Heart right ventricle (tissue), 16 donors: ENCODE measurements around the gene CRACR2A. TPM values are rescaled to one million over a fixed set of nuclear protein-coding genes. Genes with fewer than 3 reads are reported as not detected.

ENCODE experiments used
- ATAC-seq, 8 donors: fragments of 200-7000 bp; cut with Tn5 transposase; one replicate each; pipeline ENCODE4 v1.9.1; 2020; ENCODE audit warnings: mild to moderate bottlenecking in 8 of 8, moderate library complexity in 8 of 8, moderate number of reproducible peaks in 1 of 8
- DNase-seq, 2 donors: peaks; one replicate each; pipeline ENCODE4 v3.0.0-alpha.2; 2020
- H3K27ac ChIP-seq, 10 donors: fragments of 200-600 bp; sonication (generic) in 2 of 10; one replicate each; pipeline versions ENCODE4 v1.5.0 to v1.8.0; 2020 to 2022; ENCODE audit warnings: mild to moderate bottlenecking in 3 of 10
- H3K27me3 ChIP-seq, 7 donors: fragments of 200-600 bp; one replicate each; pipeline ENCODE4 v1.8.0; 2021 to 2022; ENCODE audit warnings: mild to moderate bottlenecking in 2 of 7
- H3K36me3 ChIP-seq, 9 donors: fragments of 200-600 bp; sonication (generic) in 1 of 9; one replicate each; pipeline versions ENCODE4 v1.5.0 to v1.8.0; 2020 to 2022; ENCODE audit warnings: mild to moderate bottlenecking in 2 of 9
- H3K4me1 ChIP-seq, 9 donors: fragments of 200-600 bp; sonication (generic) in 1 of 9; one replicate each; pipeline versions ENCODE4 v1.5.0 to v1.8.0; 2020 to 2022; ENCODE audit warnings: mild to moderate bottlenecking in 4 of 9
- H3K4me3 ChIP-seq, 10 donors: fragments of 200-600 bp; sonication (generic) in 2 of 10; one replicate each; pipeline versions ENCODE4 v1.5.0 to v1.8.0; 2020 to 2022; ENCODE audit warnings: mild to moderate bottlenecking in 7 of 10, moderate library complexity in 2 of 10
- H3K9me3 ChIP-seq, 11 donors: fragments of 200-600 bp in 10 of 11; sonication (generic) in 2 of 11; one replicate each; pipeline versions ENCODE4 v1.5.0 to v1.8.0; 2013 to 2022; ENCODE audit warnings: mild to moderate bottlenecking in 2 of 11, control low read depth in 1 of 11, moderate library complexity in 1 of 11
- CTCF ChIP-seq, 9 donors: fragments of 200-600 bp; sonication (generic) in 2 of 9; IDR thresholded peaks; one replicate each; pipeline versions ENCODE4 v1.5.0 to v1.8.0; 2021 to 2022; ENCODE audit warnings: antibody characterized with exemption in 9 of 9, mild to moderate bottlenecking in 5 of 9, moderate library complexity in 1 of 9
- WGBS, 2 donors: extraction: QIAGEN DNeasy Blood & Tissue Kit; methylation state at CpG; one replicate each; pipeline ENCODE4 v1.1.7; 2013; ENCODE audit warnings: inconsistent platforms in 1 of 2; 5-methylcytosine and 5-hydroxymethylcytosine counted together
- intact Hi-C, 10 donors: fragments of 100-400 bp; cut with DNase I; formaldehyde crosslinking; loops; one replicate each; pipeline versions ENCODE4 v1.11.1 to v1.14.2; 2022
- long read RNA-seq, 3 donors: library from polyadenylated mRNA; unstranded; transcript quantifications; one replicate each; pipeline ENCODE4 v2.0.0, GENCODE V29; 2020 to 2021
- polyA plus RNA-seq, 2 donors: library from polyadenylated mRNA; stranded (reverse); fragments of 200-250 nt; gene quantifications; one replicate each; pipeline ENCODE4 v1.2.3, GENCODE V29; 2013
- total RNA-seq, 10 donors: library from RNA; stranded (reverse); fragmentation: NEBNext Ultra II Directional in 3 of 10; extraction: Animal tissue kit (Norgen Biotek cat#: 25700) in 3 of 10; gene quantifications; one replicate each; pipeline versions ENCODE4 v1.2.1 to v1.2.4, GENCODE V29; 2021 to 2023
- donor health status: Arrhythmogenic right ventricular cardiomyopathy.
- donor health status: ischemic (EF 13 %, LVEDD 7.1; RV severe dilation, severe dysfunction).
- donor health status: healthy with polysubstance abuse.
- donor health status: DM: no; HTN: yes; CAD: no.
- donor health status: DM: no; HTN: no; CAD: no.
- donor health status: ischemic (EF 25% LVEDD 6.9; RV normal size, moderate dysfunction).
- donor health status: ischemic (EF 25% LVEDD 5.7; RV mildly dilated, moderate dysfunction).
- donor health status: healthy.
- donor health status: DM: yes; HTN: yes; CAD: no.
- donor health status: Ischemic cardiomyopathy.
- donor health status: ischemic (EF 35%, LVEDD 5.7; RV mildly dilated, moderate dysfunction).
- donor health status: nonischemic (EF 11% LVEDD 7.7; RV severe dilation, severe dysfunction).
- donor health status: DM: yes; HTN: yes; CAD: no.
- donor health status: PGD.
- donor health status: ischemic (EF 29% LVEDD 5.4; RV normal size, mild dysfunction).
- donor health status: nonischemic (EF 23%, LVEDD 6.1; RV moderate dilation, normal function).

CRACR2A gene
- total RNA-seq: 10 to 100 TPM in 1 of 10 donors, 1 to 10 TPM in 9; 2.4 to 10.4 (median 5.0) TPM
- polyA plus RNA-seq: 1 to 10 TPM in 1 of 2 donors, under 1 TPM in 1; 0.64 to 3.4 TPM
- long read RNA-seq, donor 1, partial matches to known transcripts: 0 of 1 reads
- long read RNA-seq, donor 1, other reads (novel, unspliced or antisense): 1 of 1 reads
- long read RNA-seq, donor 2, partial matches to known transcripts: 1 of 13 reads
- long read RNA-seq, donor 2, other reads (novel, unspliced or antisense): 11 of 13 reads
- long read RNA-seq, donor 3, partial matches to known transcripts: 1 of 19 reads
- long read RNA-seq, donor 3, other reads (novel, unspliced or antisense): 18 of 19 reads

GRCh38 chr12:3752741-3753486, at the start of gene CRACR2A:
Gene CRACR2A (minus strand): TSS chr12:3753109. CDS start chr12:3696999, 56,110 bp downstream.
- H3K27me3 ChIP-seq: no peaks in the 10 kb centered on the region
- no peaks in the 10 kb centered on the region for H3K36me3 ChIP-seq
- peak; percentile 75 to 88 (median 82) for ATAC-seq
- H3K4me3 ChIP-seq: peak within 1 kb of the TSS; percentile 38 to 68 (median 57)
- peak; percentile 62 to 81 for DNase-seq
- H3K9me3 ChIP-seq: no peaks in the 10 kb centered on the region
- peak; percentile 34 to 75 (median 65) for TF ChIP-seq CTCF (IDR thresholded peaks at IDR 0.05)
- H3K27ac ChIP-seq: peak within 1 kb of the TSS; percentile 59 to 92 (median 83)
- H3K4me1 ChIP-seq: peaks cover 3 to 40% (median 18%) of the 10 kb centered on the region in 9 donors
- 9 to 12% methylated on average over 53 to 62 of the region's 62 CpGs for WGBS, 2 donors
- intact Hi-C loops: no loop called here

GRCh38 chr12:3797531-3798048, 44.7 kb upstream of the CRACR2A start:
- no peak for ATAC-seq
- Histone ChIP-seq H3K4me3 (no peak overlapping the region), H3K9me3 (no peaks in the 10 kb centered on the region), H3K27me3 (no peaks in the 10 kb centered on the region), H3K36me3 (peaks cover 0 to 5% (median 0%) of the 10 kb centered on the region in 9 donors), H3K4me1 (no peaks in the 10 kb centered on the region), H3K27ac (no peak overlapping the region)
- TF ChIP-seq CTCF (IDR thresholded peaks at IDR 0.05): no peak
- intact Hi-C loops: no loop called here
- no peak for DNase-seq
- WGBS, 2 donors: 92 to 96% methylated on average over 3 of the region's 3 CpGs

GRCh38 chr12:3795492-3796133, 42.7 kb upstream of the CRACR2A start:
- intact Hi-C loops: no loop called here
- no peak overlapping the region for H3K27ac ChIP-seq
- 79 to 81% methylated on average over 5 of the region's 5 CpGs for WGBS, 2 donors
- ATAC-seq: no peak
- peaks cover 0 to 4% (median 0%) of the 10 kb centered on the region in 9 donors for H3K4me1 ChIP-seq
- no peaks in the 10 kb centered on the region for H3K9me3 ChIP-seq
- no peak for TF ChIP-seq CTCF (IDR thresholded peaks at IDR 0.05)
- no peaks in the 10 kb centered on the region for H3K27me3 ChIP-seq
- peaks cover 0 to 4% (median 0%) of the 10 kb centered on the region in 9 donors for H3K36me3 ChIP-seq
- no peak for DNase-seq
- H3K4me3 ChIP-seq: no peak overlapping the region

GRCh38 chr12:3795066-3795465, 42.2 kb upstream of the CRACR2A start:
- intact Hi-C loops: no loop called here
- TF ChIP-seq CTCF (IDR thresholded peaks at IDR 0.05): no peak
- DNase-seq: no peak
- peaks cover 0 to 4% (median 0%) of the 10 kb centered on the region in 9 donors for H3K36me3 ChIP-seq
- ATAC-seq: no peak
- H3K9me3 ChIP-seq: no peaks in the 10 kb centered on the region
- H3K27ac ChIP-seq: no peak overlapping the region
- 29 to 30% methylated on average over 2 of the region's 2 CpGs for WGBS, 2 donors
- no peaks in the 10 kb centered on the region for H3K27me3 ChIP-seq
- H3K4me1 ChIP-seq: peaks cover 0 to 4% (median 0%) of the 10 kb centered on the region in 9 donors
- H3K4me3 ChIP-seq: no peak overlapping the region
